ENCODE data around the gene ACADS.
"Not testable (repeated sequence)": the region's sequence is repeated elsewhere in the genome, so short reads cannot be mapped to it uniquely, and the experiment has no call there.

Gene ACADS

DNA sequence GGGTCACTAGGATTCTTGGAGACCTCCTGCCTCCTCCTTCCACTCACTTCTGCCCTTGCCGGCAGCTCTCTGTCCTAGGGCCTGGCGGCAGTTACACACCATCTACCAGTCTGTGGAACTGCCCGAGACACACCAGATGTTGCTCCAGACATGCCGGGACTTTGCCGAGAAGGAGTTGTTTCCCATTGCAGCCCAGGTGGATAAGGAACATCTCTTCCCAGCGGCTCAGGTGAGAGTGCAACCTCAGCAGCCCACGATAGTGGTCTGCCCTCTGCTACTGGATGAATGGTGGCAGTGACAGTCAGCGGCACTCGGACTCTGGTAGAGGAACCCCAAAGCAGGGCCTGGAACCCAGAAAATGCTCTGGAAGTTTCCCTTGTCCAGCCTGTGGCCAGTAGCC lies 1.3 kb downstream of the ACADS start:
- DNase-seq (ENCODE audit: low read depth), result no peak

DNA sequence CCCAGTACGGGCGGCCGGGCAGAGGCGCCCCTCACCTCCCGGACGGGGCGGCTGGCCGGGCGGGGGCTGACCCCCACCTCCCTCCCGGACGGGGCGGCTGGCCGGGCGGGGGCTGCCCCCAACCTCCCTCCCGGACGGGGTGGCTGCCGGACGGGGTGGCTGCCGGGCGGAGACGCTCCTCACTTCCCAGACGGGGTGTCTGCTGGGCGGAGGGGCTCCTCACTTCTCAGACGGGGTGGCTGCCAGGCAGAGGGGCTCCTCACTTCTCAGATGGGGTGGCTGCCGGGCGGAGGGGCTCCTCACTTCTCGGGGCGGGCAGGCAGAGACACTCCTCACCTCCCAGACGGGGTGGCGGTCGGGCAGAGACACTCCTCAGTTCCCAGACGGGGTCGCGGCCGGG lies 6.6 kb downstream of the ACADS start:
- DNase-seq (ENCODE audit: low read depth), result not testable (repeated sequence)

DNA sequence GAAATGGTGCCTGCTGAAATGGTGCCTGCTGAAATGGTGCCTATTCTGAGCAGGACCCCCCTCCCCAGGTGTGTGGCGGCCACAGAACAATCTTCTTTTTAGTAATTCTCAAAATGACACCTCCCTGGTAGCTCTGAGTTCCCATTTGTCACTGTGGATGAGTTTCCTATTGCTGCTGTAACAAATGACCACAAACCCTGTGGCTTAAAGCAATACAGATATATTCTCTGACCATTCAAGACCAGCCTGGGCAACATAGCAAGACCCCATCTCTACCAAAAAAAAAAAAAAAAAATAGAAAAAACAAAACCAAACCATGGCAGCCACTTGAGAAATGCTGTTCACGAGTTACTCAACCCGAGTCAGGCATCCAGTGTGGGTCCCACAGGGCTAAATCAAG lies 7.9 kb downstream of the ACADS start:
- DNase-seq (ENCODE audit: low read depth), result no peak

DNA sequence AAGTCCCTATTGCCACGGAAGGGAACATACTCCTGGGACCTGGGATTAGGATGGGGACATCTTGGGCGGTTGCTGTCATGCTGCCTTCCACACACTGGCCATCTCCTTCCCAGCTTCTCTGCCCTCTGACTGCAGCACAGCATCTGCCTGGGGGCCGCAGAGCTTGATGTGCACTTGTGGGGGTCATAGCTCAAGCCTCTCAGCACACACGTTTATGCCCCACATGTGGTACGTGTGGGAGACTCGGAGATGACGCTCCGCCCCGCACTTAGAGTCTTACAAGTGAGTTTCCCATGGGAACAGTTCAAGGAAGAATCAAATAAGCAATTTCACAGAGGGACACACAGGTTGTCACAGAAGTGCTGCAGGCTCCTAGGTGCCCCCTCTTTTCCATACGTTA lies 8.6 kb downstream of the ACADS start:
- DNase-seq (ENCODE audit: low read depth), result no peak

DNA sequence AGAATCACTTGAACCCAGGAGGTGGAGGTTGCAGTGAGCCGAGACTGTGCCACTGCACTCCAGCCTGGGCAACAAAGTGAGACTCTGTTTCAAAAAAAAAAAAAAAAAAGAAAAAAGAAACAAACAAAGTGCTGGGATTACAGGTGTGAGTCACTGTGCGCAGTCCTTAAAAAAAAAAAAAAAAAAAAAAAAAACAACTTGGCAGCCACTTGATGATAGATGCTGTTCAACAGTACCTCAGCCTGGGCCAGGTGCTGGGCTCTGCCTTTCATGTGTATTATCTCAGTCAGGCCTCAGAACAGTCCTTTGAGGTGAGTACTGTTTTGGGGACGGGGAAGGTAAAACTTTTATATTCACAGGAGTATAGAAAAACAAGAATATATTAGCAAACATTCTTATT lies 9.6 kb downstream of the ACADS start:
- DNase-seq (ENCODE audit: low read depth), result no peak

DNA sequence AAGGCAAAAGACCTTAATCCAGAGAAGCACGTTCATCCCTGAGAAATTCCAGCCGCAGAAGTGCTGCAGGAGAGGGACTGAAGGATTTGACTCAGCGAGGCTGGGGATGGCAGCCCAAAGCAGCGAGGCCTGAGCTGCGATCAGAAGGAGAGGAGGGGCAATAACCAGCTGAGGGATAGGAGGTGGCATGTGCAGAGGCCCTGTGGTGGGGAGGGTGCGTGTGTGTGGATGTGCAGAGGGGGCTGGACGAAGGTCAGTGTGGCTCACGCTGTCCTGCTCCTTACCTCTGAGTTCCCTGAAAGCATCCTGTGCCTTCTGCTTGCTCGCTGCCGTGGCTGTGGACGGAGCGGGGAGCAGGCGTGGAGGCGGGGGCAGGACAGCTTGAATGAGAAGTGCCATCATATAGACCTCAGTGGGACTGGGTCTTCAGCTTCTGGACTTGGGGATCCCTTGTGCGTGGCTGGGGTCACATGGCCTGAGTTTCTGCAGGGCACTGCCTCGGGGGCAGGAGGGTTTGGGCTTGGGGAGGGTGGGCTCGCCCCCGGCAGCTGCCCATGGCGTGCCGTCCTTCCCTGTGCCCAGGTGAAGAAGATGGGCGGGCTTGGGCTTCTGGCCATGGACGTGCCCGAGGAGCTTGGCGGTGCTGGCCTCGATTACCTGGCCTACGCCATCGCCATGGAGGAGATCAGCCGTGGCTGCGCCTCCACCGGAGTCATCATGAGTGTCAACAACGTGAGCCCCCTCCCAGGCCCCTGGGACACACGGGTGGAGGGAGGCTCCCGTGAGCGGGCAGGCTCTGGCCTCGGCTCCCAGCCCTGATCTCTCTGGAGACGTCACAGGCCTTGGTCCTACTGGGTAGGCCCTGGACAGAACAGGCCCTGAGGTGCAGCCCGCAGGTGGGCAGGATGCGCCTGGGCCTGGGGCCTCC lies 11.0 kb downstream of the ACADS start:
- no peak for DNase-seq (ENCODE audit: low read depth)

DNA sequence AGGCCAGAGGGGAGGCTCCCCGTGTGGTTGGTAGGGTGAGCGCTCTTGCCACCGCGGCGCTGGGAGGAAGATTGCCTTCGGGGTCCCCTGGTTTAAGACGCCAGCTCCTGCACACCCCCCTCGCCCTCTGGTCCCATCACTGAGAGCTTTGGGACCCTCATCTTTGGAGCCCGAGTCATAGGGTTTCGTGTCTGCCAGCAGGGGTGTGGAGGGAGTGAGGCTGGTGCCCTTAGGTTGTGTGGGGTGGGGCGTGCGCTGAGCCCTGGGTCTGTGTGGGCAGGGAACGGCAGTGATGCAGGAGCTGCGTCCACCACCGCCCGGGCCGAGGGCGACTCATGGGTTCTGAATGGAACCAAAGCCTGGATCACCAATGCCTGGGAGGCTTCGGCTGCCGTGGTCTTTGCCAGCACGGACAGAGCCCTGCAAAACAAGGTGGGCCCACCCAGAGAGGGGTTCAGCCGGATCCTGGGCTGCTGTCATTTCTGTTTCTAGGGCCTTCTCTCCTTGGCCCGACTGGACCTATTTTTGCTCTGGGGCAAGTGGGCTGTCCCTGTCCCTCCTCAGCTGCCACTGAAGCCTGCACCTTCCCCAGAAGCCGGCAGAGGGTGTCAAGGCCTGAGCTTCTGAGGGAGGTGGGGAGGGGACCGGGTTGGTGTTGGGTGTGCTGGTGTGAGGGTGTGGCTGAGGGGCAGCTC lies 12.1 kb downstream of the ACADS start:
- DNase-seq (ENCODE audit: low read depth), result no peak

DNA sequence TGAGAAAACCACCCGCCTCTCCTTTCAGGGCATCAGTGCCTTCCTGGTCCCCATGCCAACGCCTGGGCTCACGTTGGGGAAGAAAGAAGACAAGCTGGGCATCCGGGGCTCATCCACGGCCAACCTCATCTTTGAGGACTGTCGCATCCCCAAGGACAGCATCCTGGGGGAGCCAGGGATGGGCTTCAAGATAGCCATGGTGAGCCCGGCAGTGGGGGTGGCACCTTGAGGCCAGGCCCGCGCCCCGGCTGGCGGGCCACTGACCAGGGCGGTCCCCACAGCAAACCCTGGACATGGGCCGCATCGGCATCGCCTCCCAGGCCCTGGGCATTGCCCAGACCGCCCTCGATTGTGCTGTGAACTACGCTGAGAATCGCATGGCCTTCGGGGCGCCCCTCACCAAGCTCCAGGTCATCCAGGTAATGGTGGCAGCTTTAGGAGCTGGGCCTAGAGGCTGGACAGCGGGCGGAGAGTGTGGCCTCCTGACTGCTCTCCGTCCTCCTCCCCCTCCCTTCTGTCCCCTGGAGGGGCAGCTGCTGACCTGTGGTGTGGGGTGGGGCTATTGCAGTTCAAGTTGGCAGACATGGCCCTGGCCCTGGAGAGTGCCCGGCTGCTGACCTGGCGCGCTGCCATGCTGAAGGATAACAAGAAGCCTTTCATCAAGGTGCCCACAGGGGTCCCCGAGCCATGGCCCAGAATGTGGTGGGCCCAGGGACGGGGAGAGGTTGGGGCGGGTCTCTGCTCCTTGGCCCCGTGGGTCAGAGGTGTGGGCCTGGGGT lies 12.8 kb downstream of the ACADS start:
- no peak for DNase-seq (ENCODE audit: low read depth)

DNA sequence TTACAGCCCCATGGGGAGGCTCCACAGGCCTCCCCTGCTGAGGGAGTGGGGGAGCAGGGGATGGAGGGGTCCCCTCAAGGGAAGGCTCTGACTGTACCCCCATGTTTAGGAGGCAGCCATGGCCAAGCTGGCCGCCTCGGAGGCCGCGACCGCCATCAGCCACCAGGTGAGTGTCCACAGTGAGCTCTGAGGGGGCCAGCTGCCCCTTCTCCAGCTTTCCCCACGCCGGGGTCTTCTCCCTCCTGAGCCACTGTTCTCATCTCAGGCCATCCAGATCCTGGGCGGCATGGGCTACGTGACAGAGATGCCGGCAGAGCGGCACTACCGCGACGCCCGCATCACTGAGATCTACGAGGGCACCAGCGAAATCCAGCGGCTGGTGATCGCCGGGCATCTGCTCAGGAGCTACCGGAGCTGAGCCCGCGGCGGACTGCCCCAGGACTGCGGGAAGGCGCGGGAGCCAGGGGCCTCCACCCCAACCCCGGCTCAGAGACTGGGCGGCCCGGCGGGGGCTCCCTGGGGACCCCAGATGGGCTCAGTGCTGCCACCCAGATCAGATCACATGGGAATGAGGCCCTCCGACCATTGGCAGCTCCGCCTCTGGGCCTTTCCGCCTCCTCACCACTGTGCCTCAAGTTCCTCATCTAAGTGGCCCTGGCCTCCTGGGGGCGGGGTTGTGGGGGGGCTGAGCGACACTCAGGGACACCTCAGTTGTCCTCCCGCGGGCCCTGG lies 13.6 kb downstream of the ACADS start:
- DNase-seq (ENCODE audit: low read depth), result no peak

DNA sequence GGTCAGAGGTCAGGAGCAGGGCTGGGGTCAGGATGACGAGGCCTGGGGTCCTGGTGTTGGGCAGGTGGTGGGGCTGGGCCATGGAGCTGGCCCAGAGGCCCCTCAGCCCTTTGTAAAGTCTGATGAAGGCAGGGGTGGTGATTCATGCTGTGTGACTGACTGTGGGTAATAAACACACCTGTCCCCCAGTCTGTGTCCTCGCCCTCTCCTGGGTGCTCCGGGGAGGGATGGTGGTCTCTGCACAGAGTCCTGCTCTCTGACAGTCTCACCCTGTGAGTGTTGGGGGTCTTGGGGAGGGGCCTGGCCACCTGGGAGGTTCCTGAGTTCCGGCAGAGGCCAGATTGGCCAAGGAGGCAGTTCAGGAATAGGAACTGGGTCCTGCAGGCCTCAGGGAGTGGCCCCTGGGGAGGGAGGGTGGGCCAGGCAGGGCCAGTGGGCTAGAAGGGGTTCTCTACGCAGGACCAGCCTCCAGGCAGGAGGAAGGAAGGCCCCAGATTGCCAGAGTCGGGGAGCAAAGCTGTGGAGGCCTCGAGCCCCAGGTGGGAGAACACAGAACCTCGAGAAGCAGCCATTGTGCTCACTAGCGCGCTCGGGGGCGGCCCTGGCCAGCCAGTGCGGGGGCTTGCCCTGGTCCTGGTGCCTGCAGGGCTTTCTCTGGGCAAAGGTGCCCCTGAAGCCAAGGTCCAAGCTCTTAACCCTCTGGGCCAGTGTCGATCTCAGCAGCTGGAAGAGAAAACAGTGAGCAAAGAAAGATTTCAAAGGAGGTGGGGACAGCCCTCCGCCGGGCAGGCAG lies 14.4 kb downstream of the ACADS start:
- no peak for DNase-seq (ENCODE audit: low read depth)

DNA sequence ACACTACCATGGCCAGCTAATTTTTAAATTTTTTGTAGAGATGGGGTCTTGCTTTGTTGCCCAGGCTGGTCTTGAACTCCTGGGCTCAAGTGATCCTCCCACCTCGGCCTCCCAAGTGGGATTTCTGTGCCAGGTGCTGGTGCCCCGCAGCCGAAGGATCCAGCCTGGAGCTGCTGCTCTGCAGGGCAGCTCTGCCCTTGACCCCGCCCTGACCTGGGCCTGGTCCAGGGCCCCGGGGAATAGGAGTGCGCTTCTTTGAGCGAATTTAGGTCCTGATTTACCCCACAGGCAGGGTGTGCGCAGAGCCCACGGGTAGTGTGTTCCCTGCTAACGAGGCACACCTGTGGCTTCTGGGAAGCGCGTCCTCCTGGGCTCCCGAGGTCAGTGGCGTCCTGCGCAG lies 15.2 kb downstream of the ACADS start:
- no peak for DNase-seq (ENCODE audit: low read depth)

DNA sequence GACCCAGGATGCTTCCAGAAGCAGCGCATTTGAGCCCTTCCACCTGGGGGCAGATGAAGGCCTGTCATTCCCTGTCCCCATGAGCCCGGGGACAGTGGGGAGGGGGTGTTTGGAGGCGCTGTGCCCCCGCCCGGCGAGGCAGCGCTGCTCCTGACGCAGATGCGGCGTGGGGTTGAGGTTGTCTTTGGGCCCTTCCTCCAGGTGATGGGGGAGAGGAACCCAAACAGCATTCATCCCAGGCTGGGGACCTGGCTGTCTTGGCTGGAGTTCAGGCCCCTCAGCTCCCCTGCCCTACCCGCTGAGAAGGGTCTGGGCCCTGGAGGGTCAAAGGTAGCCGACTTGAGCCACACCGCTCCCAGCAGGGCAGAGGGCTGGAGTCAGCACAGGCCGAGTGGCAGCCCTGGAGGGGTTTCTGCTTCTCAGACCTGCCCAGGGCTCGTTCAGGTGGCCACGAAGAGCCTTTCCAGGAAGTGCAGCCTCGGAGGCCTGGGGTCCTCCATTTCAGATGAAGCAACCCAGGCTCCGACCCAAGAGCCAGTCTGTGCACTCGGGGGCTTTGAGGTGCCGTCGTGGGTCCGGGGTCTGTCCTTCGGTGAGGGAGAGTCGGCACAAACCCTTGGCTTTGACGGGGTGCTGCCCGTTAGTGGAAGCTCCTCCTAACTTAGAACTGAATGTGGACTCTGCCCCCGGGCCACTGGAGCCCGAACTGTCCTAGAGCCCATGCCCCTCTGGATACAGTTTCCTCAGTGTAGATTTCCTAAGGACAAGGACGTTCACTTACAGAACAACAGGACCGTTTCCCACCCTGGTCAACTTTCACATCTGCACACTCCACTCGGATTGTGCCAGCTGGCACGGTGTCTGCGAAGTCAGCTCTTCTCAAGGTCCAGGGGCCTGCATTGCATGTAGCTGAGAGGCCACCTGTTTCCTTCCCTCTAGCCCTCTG lies 16.1 kb downstream of the ACADS start:
- no peak for DNase-seq (ENCODE audit: low read depth)

DNA sequence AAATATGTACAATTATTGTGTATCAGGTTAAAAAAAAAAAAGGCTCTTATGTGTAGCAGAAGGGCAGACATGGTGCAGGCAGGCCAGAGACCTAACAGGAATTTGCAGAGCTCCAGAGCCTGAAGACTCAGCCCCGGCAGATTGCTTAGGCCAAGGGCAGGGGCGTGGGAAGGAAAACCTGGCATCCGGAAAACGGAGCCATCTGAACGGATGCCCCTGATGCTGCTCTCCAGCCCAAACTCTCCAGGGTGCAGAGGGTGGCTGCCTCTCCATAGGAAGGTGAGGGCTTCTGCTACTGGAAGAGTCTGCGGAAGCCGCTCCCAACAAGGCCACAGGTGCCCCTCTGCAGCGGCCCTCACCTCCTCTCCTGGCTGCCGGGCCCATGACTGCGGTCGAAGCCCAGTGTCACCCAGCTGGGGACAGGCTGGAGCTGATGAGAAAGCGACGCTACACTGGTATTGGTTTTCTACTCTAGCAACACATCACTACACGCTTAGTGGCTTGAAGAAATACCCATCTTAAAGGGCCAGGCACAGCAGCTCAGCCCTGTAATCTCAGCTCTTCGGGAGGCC lies 19.4 kb downstream of the ACADS start:
- DNase-seq (ENCODE audit: low read depth), result no peak

DNA sequence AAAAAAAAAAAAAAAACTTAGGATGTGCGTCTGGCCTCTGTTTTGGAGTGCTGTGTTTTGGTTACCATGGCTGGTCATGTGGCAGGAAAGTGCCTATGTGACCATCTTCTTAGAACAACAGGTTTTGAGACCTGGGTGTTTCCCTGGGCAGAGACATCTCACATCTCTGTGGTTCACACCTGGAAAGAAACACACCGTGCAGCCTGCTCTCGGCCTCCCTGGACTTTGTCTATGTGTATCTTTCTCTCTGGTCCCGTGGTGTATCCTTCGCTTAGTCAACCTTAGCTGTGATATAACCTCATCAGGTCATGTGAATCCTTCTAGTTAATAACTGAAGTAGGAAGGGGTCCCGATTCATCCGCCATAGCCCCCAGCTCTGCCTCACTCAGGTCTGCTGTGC lies 22.6 kb downstream of the ACADS start:
- DNase-seq (ENCODE audit: low read depth), result no peak

DNA sequence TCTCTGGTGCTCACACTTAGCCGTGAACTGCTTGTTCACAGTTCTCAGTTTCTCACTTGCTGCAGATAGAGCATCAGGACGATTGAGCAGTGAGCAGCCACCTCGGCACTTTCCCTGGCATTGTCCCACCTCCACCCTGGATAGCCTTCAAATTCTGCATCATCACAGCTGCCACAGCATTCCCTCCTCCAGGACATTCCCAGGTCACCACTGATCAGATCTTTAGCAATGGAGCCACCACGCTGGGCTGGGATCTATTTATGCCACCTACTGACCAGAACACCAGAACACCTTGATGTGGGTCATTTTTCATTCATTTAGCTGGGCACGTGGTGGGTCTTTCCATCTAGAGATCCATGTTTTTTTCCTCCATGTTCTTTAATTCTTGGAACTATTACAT lies 23.6 kb downstream of the ACADS start:
- no peak for DNase-seq (ENCODE audit: low read depth)

DNA sequence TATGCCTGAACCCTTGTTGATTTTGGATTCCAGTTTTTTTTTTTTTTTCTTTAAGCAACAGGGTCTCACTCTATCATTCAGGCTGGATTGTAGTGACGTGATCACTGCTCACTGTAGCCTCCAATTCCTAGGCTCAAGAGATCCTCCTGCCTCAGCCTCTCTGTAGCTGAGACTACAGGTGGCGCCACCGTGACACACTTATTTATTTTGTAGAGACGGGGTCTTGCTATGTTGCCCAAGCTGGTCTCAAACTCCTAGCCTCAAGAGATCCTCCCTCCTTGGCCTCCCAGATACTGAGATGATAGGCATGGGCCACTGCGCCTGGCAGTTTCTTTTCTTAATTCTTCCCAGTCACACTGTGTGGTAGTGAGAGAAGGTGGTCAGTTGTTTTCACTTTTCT lies 25.2 kb downstream of the ACADS start:
- no peak for DNase-seq (ENCODE audit: low read depth)

DNA sequence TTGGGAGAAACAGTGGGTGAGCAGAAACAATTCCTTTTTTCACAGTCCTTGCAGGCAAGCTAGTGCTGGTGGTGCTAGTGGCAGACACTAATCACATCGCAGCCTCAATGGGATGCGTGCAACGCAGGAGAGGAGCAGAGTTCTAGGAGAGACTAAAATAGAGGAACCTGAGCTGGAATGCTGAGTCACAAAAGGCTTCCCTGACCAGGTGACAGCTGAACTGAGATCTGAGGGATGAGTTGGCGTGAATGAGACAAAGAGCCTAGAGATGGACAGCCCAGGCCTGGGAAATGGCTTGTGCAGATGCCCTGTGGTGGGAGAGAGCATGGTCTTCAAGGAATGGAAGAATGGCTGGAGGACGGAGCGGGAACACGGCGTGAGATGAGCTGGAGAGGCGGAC lies 25.8 kb downstream of the ACADS start:
- DNase-seq (ENCODE audit: low read depth), result no peak

DNA sequence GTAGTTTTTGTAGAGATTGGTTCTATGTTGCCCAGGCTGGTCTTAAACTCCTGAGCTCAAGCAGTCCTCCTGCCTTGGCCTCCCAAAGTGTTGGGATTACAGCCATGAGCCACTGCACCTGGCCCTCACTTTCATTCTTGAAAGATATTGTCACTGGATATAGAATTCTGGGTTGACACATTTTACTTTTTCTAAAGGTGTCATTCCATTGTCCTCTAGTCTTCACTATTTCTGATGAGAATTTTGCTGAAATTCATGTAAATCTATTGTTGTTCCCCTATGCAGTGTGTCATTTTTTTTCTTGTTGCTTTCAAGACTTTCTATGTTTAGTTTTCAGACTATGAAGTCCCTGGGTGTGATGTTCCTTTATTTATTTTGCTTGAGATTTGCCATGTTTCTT lies 29.2 kb downstream of the ACADS start:
- no peak for DNase-seq (ENCODE audit: low read depth)

DNA sequence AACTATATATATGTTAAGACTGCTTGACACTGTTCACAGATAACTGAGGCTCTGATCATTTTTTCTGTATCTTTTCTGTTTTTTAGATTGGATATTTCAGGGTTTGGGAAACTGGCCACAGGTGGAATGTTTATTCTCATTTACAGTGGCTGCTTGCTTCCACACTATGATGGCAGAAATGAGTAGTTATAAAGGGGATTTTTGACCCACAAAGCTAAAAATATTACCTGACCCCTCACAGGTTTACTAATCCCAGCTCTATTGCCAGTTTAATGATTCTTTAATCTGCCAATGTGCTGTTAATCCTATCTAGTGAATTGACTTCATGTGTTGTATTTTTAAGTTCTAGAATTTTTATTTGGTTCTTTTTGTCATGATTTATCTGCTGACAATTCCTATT lies 29.6 kb downstream of the ACADS start:
- DNase-seq (ENCODE audit: low read depth), result no peak

DNA sequence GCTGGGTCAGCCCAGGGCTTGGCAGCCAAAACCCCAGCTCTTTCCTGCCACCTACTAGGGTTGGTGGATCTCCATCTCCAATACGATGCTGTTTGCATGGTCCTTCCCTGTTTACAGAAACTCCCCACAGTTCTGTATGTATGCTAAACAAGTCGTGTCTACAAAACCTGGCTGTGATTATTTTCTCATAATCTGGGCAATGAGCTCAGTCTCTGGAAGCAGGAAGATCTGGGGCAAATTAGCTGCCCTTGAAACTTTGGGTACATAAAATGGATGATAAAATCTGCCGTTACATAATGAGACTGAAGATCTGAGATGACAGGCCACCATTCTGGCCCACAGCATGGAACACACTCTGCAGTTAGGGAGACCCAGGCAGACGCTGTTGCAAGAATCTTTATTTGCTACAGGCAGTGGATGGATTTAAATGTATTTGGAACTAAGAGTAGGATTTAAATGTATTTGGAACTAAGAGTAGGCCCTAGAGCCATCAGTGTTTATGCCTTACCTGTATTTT lies 31.7 kb downstream of the ACADS start:
- DNase-seq (ENCODE audit: low read depth), result no peak

All from amniotic epithelial cell (primary cell).